ENCODE measurements around the gene TMEM8B. TPM values are rescaled to one million over a fixed set of nuclear protein-coding genes. Genes with fewer than 3 reads are reported as not detected.

TMEM8B gene
- total RNA-seq, 2 donors from 2014 or later: 14.6 to 24.2 TPM

DNA sequence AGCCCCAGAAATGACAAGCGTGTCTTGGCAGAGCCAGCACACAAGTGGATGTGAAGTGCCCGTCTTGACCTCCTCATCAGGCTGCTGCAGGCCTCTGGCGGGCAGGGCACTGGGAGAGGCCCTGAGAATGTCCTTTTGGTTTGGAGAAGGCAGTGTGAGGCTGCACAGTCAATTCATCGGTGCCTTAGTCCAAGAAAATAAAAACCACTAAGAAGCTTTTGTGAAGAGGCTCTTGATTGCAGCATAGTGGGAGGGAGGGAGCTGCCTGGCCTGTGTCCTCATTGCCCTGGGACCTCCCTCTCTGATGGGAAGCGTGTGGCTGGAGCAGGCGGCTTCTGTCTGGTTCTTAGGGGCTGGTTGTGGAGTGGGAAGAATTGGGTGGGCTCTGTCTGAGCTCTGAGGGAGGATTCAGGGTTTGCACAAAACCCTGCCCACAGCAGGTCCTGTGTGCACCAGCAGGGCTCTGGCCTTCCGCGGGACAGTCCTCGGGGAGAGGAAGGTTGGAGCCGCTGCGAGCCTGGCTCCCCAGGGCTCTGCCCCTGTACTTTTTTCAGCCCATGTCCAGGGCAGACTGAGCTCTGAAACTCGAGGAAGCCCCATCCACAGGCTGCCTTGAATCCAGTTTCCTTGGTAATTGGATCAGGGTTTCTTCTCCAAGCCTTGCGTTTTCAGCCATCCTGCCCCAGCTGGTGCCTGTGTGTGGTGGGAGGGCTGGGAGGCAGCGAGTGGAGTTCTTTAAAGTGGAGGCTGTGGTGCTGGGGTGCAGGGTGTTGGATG is 78.1 kb downstream of the TMEM8B start:
- Histone ChIP-seq H3K4me1 (ENCODE audit: control insufficient read depth in 1 of 2, low read depth in 2 of 2) (peaks cover 71 to 88% of the 10 kb centered on the region in 2 donors), H3K4me3 (peak overlapping the region; percentile 51), H3K27me3 (replicated peaks; ENCODE audit: insufficient read depth) (no peaks in the 10 kb centered on the region), H3K9me3 (no peaks in the 10 kb centered on the region), H3K27ac (peak overlapping the region; percentile 99 to 100), H3K36me3 (no peaks in the 10 kb centered on the region)
- DNase-seq (ENCODE audit: low spot score) (no peak), ATAC-seq (ENCODE audit: insufficient number of reproducible peaks, low FRiP score, low read depth) (no peak)
- TF ChIP-seq, protein P1, sequence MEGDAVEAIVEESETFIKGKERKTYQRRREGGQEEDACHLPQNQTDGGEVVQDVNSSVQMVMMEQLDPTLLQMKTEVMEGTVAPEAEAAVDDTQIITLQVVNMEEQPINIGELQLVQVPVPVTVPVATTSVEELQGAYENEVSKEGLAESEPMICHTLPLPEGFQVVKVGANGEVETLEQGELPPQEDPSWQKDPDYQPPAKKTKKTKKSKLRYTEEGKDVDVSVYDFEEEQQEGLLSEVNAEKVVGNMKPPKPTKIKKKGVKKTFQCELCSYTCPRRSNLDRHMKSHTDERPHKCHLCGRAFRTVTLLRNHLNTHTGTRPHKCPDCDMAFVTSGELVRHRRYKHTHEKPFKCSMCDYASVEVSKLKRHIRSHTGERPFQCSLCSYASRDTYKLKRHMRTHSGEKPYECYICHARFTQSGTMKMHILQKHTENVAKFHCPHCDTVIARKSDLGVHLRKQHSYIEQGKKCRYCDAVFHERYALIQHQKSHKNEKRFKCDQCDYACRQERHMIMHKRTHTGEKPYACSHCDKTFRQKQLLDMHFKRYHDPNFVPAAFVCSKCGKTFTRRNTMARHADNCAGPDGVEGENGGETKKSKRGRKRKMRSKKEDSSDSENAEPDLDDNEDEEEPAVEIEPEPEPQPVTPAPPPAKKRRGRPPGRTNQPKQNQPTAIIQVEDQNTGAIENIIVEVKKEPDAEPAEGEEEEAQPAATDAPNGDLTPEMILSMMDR (IDR thresholded peaks at IDR 0.05): peak; percentile 21

DNA sequence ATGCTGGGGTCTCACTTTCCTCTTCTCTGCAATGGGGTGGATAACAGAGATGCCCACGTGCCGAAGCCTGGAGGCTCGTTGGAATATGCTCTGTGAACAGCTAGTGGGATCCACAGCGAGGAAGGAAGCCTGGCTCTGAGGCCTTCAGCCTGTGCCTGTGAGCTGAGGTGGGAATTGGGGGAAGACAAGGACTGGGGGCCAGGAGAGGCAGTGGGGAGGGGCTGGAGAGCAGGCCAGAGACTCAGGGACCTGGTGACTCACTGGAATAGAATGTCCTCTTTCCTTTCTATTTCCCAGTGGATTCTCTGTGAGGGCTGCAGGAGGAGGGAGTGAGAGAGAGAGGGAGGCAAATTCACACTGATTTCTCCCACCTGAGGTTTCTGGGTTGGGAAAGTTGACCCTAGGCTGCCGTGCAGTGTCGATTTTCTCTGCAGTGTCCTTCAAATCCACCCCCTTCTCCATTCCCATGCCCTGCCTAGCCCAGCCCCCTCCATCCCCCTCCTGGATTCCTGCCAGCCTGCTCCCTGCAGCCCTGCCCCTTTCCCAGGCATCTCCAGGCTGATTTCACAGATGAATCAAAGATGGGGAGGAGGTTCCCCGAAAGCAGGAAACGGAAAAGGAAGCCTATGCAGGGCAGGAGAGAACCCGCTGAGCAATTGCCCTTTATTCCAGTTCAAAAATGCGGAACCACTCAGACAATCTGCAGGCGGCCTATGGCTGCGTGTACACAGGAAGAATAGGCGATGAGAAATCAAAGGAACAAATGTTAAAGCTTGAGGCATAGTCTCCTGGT is 78.9 kb downstream of the TMEM8B start:
- Histone ChIP-seq H3K36me3 (no peaks in the 10 kb centered on the region), H3K27ac (peak overlapping the region; percentile 99 to 100), H3K4me1 (ENCODE audit: control insufficient read depth in 1 of 2, low read depth in 2 of 2) (peaks cover 71 to 92% of the 10 kb centered on the region in 2 donors), H3K9me3 (no peaks in the 10 kb centered on the region), H3K4me3 (peak overlapping the region; percentile 51), H3K27me3 (replicated peaks; ENCODE audit: insufficient read depth) (no peaks in the 10 kb centered on the region)
- TF ChIP-seq, protein P1 (IDR thresholded peaks at IDR 0.05): no peak
- ATAC-seq (ENCODE audit: insufficient number of reproducible peaks, low FRiP score, low read depth): peak; percentile 70
- DNase-seq (ENCODE audit: low spot score): no peak

DNA sequence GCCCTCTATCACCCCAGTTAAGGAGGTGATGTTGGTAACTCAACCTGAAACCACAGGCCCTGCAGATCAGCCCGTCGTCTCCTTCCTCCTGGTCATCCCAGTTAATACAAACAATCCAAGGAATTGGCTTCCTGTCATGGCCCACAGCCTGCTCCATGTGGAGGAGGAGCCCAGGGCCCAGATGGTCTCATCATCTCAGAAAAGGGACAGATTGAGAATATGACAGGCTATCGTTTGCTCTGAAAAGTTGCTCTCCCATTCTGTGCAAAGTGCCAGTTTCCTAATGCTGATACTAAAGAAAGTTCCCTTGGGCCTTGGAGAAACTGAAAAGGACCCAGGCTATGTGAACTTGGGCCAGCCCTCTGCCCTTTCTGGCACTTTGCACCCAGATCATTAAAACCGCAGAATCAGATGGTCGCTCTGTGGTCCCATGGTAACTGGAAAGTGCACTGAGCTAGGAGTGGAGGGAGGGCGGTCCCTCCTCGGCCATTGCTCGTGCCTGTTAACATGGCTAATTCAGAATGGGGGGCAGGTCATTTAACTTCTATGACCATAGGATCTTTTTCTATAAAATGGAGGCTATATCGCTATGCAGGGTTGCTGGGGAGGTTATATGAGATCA is 79.6 kb downstream of the TMEM8B start:
- Histone ChIP-seq H3K4me1 (ENCODE audit: control insufficient read depth in 1 of 2, low read depth in 2 of 2) (peaks cover 71 to 93% of the 10 kb centered on the region in 2 donors), H3K27ac (peak overlapping the region; percentile 99 to 100), H3K9me3 (no peaks in the 10 kb centered on the region), H3K27me3 (replicated peaks; ENCODE audit: insufficient read depth) (no peaks in the 10 kb centered on the region), H3K36me3 (no peaks in the 10 kb centered on the region), H3K4me3 (peak overlapping the region; percentile 51)
- TF ChIP-seq, protein P1 (IDR thresholded peaks at IDR 0.05): no peak
- ATAC-seq (ENCODE audit: insufficient number of reproducible peaks, low FRiP score, low read depth) (no peak), DNase-seq (ENCODE audit: low spot score) (no peak)

DNA sequence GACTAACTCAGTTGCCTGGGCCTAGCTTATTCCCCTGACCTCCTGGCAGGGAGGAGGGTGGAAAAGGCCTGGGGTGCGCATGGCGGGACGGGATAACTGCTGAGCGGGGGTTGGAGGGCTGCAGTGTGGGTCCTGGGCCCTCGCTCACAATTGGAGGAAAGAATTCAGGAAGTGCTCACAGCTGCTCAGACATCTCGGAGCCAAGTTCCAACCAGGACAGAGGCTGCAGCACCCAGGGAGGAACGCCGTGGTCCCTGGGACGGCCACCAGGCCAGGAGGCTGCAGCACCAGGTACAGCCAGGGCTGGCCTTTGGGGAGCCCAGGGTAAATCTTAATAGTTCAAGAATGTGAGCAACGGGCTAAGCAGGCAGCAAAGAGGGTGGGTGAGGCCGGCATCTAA is 80.2 kb downstream of the TMEM8B start, which contains the start of gene SPAAR:
TSS of gene SPAAR (plus strand) at position 217 of the 400 bp plus-strand sequence. CDS start 974 bp downstream, outside the sequence.
- H3K36me3 ChIP-seq: no peaks in the 10 kb centered on the region
- H3K27ac ChIP-seq: peak within 1 kb of the TSS; percentile 99 to 100
- H3K4me1 ChIP-seq (ENCODE audit: control insufficient read depth in 1 of 2, low read depth in 2 of 2): peaks cover 66 to 93% of the 10 kb centered on the region in 2 donors
- peak within 1 kb of the TSS; percentile 51 for H3K4me3 ChIP-seq
- ATAC-seq (ENCODE audit: insufficient number of reproducible peaks, low FRiP score, low read depth) (no peak), DNase-seq (ENCODE audit: low spot score) (no peak)
- TF ChIP-seq, protein P1 (IDR thresholded peaks at IDR 0.05): no peak
- no peaks in the 10 kb centered on the region for H3K9me3 ChIP-seq
- no peaks in the 10 kb centered on the region for H3K27me3 ChIP-seq (replicated peaks; ENCODE audit: insufficient read depth)

Measured in thoracic aorta (tissue), 2 donors.